Epithelial cell of prostate (primary cell): ENCODE data around the gene NPLOC4.
A peak's percentile ranks its signal among the peaks of the same experiment; 100 is the strongest.
"Not testable (repeated sequence)": the region's sequence is repeated elsewhere in the genome, so short reads cannot be mapped to it uniquely, and the experiment has no call there.

Source experiments
- DNase-seq: peaks from one replicate; pipeline ENCODE4 v3.0.0-alpha.2; 2011; ENCODE audit warnings: low read depth, low spot score
- H3K27ac ChIP-seq: fragments of 450-650 bp; 2 replicates; pipeline ENCODE4 v1.5.1; 2017; ENCODE audit warnings: mild to moderate bottlenecking

The NPLOC4 gene

GRCh38 chr17:81599719-81600486 is 37.0 kb downstream of the NPLOC4 start:
- DNase-seq, result no peak
- H3K27ac ChIP-seq, result no peak overlapping the region

GRCh38 chr17:81593105-81593871 is 43.6 kb downstream of the NPLOC4 start:
- no peak overlapping the region for H3K27ac ChIP-seq
- no peak for DNase-seq

- H3K27ac ChIP-seq, result no peak overlapping the region
- DNase-seq, result no peak
These were observed 44.9 kb downstream of the NPLOC4 start for GRCh38 chr17:81591971-81592370.

GRCh38 chr17:81590121-81590520 is 46.8 kb downstream of the NPLOC4 start:
- no peak for DNase-seq

GRCh38 chr17:81589612-81590011 is 47.3 kb downstream of the NPLOC4 start:
- no peak overlapping the region for H3K27ac ChIP-seq
- no peak for DNase-seq

More at GRCh38 chr17:81590121-81590520, 46.8 kb downstream of the NPLOC4 start:
- no peak overlapping the region for H3K27ac ChIP-seq

GRCh38 chr17:81586096-81586495 is 50.8 kb downstream of the NPLOC4 start:
- no peak for DNase-seq
- no peak overlapping the region for H3K27ac ChIP-seq

- DNase-seq, H3K27ac ChIP-seq: not testable (repeated sequence)
These were observed 52.1 kb downstream of the NPLOC4 start for GRCh38 chr17:81584771-81585170.

- no peak overlapping the region for H3K27ac ChIP-seq
- no peak for DNase-seq
These were observed 53.1 kb downstream of the NPLOC4 start for GRCh38 chr17:81583589-81584342.

GRCh38 chr17:81582749-81583148 is 54.2 kb downstream of the NPLOC4 start:
- no peak for DNase-seq
- no peak overlapping the region for H3K27ac ChIP-seq

- no peak for DNase-seq
- H3K27ac ChIP-seq, result no peak overlapping the region
These were observed 54.6 kb downstream of the NPLOC4 start for GRCh38 chr17:81582341-81582740.

- DNase-seq, result no peak
- H3K27ac ChIP-seq, result no peak overlapping the region
These were observed 55.2 kb downstream of the NPLOC4 start for GRCh38 chr17:81581758-81582157.

- DNase-seq, result no peak
- no peak overlapping the region for H3K27ac ChIP-seq
These were observed 56.4 kb downstream of the NPLOC4 start for GRCh38 chr17:81580481-81580880.

- no peak overlapping the region for H3K27ac ChIP-seq
- no peak for DNase-seq
These were observed 57.0 kb downstream of the NPLOC4 start for GRCh38 chr17:81579821-81580321.

- no peak overlapping the region for H3K27ac ChIP-seq
- no peak for DNase-seq
These were observed 57.6 kb downstream of the NPLOC4 start for GRCh38 chr17:81579298-81579697.

- no peak overlapping the region for H3K27ac ChIP-seq
- DNase-seq, result no peak
These were observed 58.2 kb downstream of the NPLOC4 start for GRCh38 chr17:81578561-81579225.

GRCh38 chr17:81578038-81578441 is 58.9 kb downstream of the NPLOC4 start:
- no peak overlapping the region for H3K27ac ChIP-seq
- no peak for DNase-seq

- H3K27ac ChIP-seq, result no peak overlapping the region
These were observed 59.5 kb downstream of the NPLOC4 start for GRCh38 chr17:81577278-81578000.

GRCh38 chr17:81576621-81577277 is 60.2 kb downstream of the NPLOC4 start:
- DNase-seq, result peak; percentile 29
- H3K27ac ChIP-seq, result no peak overlapping the region

More at GRCh38 chr17:81577278-81578000, 59.5 kb downstream of the NPLOC4 start:
- no peak for DNase-seq

GRCh38 chr17:81575836-81576235 is 61.1 kb downstream of the NPLOC4 start:
- DNase-seq, result no peak
- no peak overlapping the region for H3K27ac ChIP-seq
